Measurements from ENCODE around the gene PFKL. TPM values are rescaled to one million over a fixed set of nuclear protein-coding genes. Genes with fewer than 3 reads are reported as not detected.

PFKL gene
- total RNA-seq, 1 donor from 2014 or later, result 135 TPM

DNA sequence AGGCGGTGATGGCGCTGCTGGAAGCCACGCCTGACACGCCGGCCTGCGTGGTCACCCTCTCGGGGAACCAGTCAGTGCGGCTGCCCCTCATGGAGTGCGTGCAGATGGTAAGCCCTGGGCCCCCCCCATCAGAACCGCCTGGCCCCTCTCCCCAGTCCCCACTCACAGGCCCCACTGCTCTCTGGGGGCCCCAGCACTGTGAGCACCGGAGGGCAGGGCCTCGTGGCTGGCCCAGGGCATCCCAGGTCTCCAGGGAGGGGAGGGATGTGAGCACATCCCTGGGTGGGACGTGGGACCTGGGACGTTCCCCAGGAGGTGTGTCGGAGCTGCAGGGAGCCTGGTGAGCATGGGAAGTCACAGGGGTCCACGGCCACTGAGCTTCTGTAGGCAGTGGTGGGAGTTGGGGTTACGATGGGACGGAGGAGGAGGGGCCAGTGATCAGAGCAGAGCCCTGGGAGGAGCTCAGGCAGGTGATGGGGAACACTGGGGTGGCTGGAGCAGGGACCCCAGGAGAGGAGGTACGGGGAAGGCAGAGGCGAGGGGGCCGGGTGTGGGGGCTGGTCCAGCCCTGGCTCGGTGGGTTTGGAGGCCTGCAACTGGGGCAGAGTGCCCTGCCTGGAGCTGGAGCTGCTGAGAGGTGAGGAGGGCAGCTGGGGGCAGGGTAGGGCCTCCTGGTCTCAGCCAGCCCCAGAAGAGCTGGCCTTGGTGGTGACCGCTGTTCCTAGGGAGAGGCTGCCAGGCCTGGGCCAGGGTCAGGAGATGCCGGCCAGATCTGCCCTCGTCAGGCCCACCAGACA lies 18.8 kb downstream of the PFKL start:
- Mint-ChIP-seq H3K9me3 (no peaks in the 10 kb centered on the region), H3K27ac (no peak overlapping the region), H3K4me3 (no peak overlapping the region), H3K4me1 (ENCODE audit: unreplicated experiment) (no peaks in the 10 kb centered on the region), H3K27me3 (no peaks in the 10 kb centered on the region), H3K36me3 (no peaks in the 10 kb centered on the region)
- no peak for DNase-seq (ENCODE audit: extremely low spot score, unreplicated experiment)
- TF ChIP-seq, protein P1, sequence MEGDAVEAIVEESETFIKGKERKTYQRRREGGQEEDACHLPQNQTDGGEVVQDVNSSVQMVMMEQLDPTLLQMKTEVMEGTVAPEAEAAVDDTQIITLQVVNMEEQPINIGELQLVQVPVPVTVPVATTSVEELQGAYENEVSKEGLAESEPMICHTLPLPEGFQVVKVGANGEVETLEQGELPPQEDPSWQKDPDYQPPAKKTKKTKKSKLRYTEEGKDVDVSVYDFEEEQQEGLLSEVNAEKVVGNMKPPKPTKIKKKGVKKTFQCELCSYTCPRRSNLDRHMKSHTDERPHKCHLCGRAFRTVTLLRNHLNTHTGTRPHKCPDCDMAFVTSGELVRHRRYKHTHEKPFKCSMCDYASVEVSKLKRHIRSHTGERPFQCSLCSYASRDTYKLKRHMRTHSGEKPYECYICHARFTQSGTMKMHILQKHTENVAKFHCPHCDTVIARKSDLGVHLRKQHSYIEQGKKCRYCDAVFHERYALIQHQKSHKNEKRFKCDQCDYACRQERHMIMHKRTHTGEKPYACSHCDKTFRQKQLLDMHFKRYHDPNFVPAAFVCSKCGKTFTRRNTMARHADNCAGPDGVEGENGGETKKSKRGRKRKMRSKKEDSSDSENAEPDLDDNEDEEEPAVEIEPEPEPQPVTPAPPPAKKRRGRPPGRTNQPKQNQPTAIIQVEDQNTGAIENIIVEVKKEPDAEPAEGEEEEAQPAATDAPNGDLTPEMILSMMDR (conservative IDR thresholded peaks at IDR 0.05), result no peak

DNA sequence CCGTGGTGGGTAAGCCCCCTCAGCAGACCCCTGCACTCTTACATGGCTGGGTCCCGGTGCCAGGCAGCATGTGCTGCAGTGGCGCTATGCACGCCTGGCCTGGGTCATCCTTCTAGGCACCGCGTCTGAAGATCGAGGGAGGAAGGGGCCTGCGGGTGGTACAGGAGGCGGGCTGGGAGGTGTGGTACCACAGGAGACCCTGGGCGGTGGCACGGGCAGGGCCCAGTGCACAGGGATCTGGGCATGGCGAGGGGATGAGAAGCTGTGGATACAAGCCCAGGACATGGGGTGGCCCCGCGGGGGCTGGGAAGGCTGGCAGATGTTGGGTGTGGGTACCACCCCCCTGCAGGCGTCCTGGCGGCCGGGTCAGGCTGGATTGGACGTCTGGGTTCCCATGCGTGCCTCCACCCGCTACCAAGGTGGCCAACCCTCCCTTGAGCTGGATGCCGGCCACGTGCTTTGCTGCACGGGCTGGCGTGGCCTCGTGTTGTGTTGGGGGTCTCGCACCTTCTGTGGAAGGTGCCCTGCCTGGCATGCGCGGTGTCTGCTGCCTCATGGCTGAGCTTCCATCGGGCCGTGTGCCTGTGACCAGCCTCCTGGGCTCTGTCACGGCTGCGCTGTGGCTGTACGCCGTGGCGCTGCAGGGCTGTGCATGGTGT lies 19.7 kb downstream of the PFKL start:
- H3K4me3 Mint-ChIP-seq, result no peak overlapping the region
- H3K9me3 Mint-ChIP-seq, result no peaks in the 10 kb centered on the region
- no peaks in the 10 kb centered on the region for H3K36me3 Mint-ChIP-seq
- H3K4me1 Mint-ChIP-seq (ENCODE audit: unreplicated experiment), result no peaks in the 10 kb centered on the region
- H3K27ac Mint-ChIP-seq, result no peak overlapping the region
- DNase-seq (ENCODE audit: extremely low spot score, unreplicated experiment), result no peak
- TF ChIP-seq, protein P1 (conservative IDR thresholded peaks at IDR 0.05), result no peak
- H3K27me3 Mint-ChIP-seq, result no peaks in the 10 kb centered on the region

DNA sequence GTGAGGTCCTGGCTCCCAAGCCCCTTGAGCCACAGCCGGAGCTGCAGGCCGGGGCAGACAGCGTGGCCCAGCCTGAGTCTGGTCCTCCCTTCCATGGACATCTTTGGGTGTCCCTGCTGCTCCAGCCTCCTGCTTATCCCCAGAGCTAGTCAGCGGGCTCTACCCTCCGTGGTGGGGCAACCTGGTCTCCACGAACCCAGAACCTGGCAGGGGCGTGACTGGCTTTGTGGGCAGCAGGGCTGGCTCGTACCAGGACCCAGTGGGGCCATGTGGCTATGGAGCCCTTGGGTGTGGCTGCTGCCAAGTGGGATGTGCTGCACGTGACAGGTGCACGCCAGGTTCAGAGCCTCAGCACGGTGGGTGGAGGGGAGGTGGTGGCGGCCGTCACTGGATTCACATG lies 21.0 kb downstream of the PFKL start:
- Mint-ChIP-seq H3K9me3 (no peaks in the 10 kb centered on the region), H3K27me3 (no peaks in the 10 kb centered on the region), H3K4me3 (no peak overlapping the region), H3K36me3 (no peaks in the 10 kb centered on the region), H3K4me1 (ENCODE audit: unreplicated experiment) (no peaks in the 10 kb centered on the region), H3K27ac (no peak overlapping the region)
- TF ChIP-seq, protein P1 (conservative IDR thresholded peaks at IDR 0.05), result no peak
- no peak for DNase-seq (ENCODE audit: extremely low spot score, unreplicated experiment)

DNA sequence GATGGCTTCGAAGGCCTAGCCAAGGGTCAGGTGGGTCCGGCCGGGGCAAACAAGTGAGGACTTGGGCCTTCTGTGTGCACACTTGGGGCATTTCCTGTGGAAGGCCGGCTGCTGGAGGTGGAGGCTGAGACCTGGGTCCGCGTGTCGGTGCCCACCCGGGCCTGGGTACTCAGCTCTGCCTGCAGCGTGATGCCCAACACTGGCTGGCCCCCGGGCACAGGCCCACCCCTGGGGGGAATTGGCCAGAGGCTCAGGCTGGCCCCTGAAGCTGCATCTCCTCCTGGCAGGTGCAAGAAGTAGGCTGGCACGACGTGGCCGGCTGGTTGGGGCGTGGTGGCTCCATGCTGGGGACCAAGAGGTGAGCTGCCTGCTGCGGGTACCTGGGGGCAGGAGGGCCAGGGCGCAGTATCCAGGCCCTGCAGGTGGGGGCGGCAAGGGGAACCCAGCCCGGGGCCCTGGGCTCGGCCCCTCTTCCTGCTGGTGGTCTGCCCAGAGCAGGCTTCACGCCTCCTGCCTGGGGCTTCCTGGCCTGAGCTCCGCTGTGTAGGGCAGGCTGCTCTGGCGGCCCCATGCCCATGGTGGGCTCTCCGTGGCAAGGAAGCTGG lies 22.1 kb downstream of the PFKL start:
- Mint-ChIP-seq H3K4me3 (no peak overlapping the region), H3K27ac (no peak overlapping the region), H3K27me3 (no peaks in the 10 kb centered on the region), H3K4me1 (ENCODE audit: unreplicated experiment) (no peaks in the 10 kb centered on the region), H3K36me3 (no peaks in the 10 kb centered on the region), H3K9me3 (no peaks in the 10 kb centered on the region)
- TF ChIP-seq, protein P1 (conservative IDR thresholded peaks at IDR 0.05), result no peak
- DNase-seq (ENCODE audit: extremely low spot score, unreplicated experiment), result no peak

DNA sequence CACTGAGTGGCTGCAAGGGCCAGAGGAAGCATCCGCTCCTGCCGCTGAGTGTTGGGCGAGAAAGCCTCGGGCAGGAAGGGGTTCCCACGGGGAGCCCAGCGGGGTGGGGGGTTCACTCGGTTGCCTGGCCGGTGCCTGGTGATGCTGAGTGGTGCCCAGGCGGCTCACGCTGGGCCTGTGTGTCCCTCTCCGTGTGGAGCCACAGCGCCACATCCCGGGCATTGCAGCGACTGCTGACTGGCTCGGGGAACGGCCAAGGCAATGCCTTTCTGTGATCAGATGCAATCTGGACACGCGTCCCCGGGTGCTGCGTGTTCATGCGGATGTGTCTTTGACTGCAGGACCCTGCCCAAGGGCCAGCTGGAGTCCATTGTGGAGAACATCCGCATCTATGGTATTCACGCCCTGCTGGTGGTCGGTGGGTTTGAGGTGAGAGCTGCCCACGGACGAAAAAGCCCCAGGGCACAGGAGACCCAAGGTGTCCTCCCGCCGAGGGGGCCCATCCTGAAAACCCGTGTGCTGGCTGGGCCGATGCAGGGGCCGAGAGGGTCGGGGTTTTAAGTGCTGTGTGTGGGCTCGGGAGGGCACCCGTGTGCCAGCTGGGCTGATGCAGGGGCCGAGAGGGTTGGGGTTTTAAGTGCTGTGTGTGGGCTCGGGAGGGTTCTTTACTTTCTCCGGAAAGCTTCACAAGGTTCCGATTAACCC lies 22.9 kb downstream of the PFKL start:
- DNase-seq (ENCODE audit: extremely low spot score, unreplicated experiment), result no peak

More for the DNA sequence above, 22.9 kb downstream of the PFKL start:
- H3K27me3 Mint-ChIP-seq, result no peaks in the 10 kb centered on the region
- H3K27ac Mint-ChIP-seq, result no peak overlapping the region
- no peak overlapping the region for H3K4me3 Mint-ChIP-seq
- no peaks in the 10 kb centered on the region for H3K4me1 Mint-ChIP-seq (ENCODE audit: unreplicated experiment)
- TF ChIP-seq, protein P1 (conservative IDR thresholded peaks at IDR 0.05), result no peak
- H3K36me3 Mint-ChIP-seq, result no peaks in the 10 kb centered on the region
- H3K9me3 Mint-ChIP-seq, result no peaks in the 10 kb centered on the region
